Naive B cell (primary cell): ENCODE data around the gene FBXO48. TPM values are rescaled to one million over a fixed set of nuclear protein-coding genes. Genes with fewer than 3 reads are reported as not detected.
A peak's percentile ranks its signal among the peaks of the same experiment; 100 is the strongest.

Experiments used
- ATAC-seq, 2 donors: fragments of 150-1000 bp; cut with Tn5 transposase; 2 replicates each; pipeline ENCODE4 v1.10.0; 2021; ENCODE audit warnings: low read depth in 2 of 2, mild to moderate bottlenecking in 2 of 2, moderate library complexity in 2 of 2
- DNase-seq: peaks from one replicate; pipeline ENCODE4 v3.0.0; 2022
- H3K27ac Mint-ChIP-seq, 6 donors: one replicate each; pipeline ENCODE4 v1.8.0; 2020 to 2022; ENCODE audit warnings: mild to moderate bottlenecking in 6 of 6, mixed read lengths in 6 of 6, moderate library complexity in 5 of 6, inconsistent platforms in 2 of 6
- H3K27me3 Mint-ChIP-seq, 3 donors: one replicate each; pipeline ENCODE4 v1.8.0; 2021 to 2022; ENCODE audit warnings: mixed read lengths in 3 of 3, mild to moderate bottlenecking in 1 of 3
- H3K36me3 Mint-ChIP-seq, 2 donors: one replicate each; pipeline ENCODE4 v1.8.0; 2020 to 2022; ENCODE audit warnings: mixed read lengths in 2 of 2, inconsistent platforms in 1 of 2, mild to moderate bottlenecking in 1 of 2
- H3K4me1 Mint-ChIP-seq, 3 donors: one replicate each; pipeline ENCODE4 v1.8.0; 2020 to 2022; ENCODE audit warnings: mixed read lengths in 3 of 3, inconsistent platforms in 1 of 3, mild to moderate bottlenecking in 1 of 3, moderate library complexity in 1 of 3
- H3K4me3 Mint-ChIP-seq, 8 donors: one replicate each; pipeline ENCODE4 v1.8.0; 2020 to 2022; ENCODE audit warnings: mild to moderate bottlenecking in 8 of 8, mixed read lengths in 8 of 8, moderate library complexity in 8 of 8, inconsistent platforms in 2 of 8
- H3K9me3 Mint-ChIP-seq, 7 donors: one replicate each; pipeline ENCODE4 v1.8.0; 2020 to 2022; ENCODE audit warnings: mixed read lengths in 7 of 7, mild to moderate bottlenecking in 5 of 7, inconsistent platforms in 2 of 7, moderate library complexity in 1 of 7
- polyA plus RNA-seq, 6 donors: library from polyadenylated mRNA; unstranded; fragments of 300-500 nt; fragmentation: Illumina TruSeq; gene quantifications; one replicate each; pipeline ENCODE4 v1.2.3, GENCODE V29; 2021; ENCODE audit warnings: low read depth in 6 of 6

FBXO48 gene
- polyA plus RNA-seq, 6 donors from 2014 or later, result 0.19 to 0.58 (median 0.42) TPM

GRCh38 chr2:68441179-68441993 lies 25.7 kb downstream of the FBXO48 start:
- H3K27ac Mint-ChIP-seq, result peak overlapping the region; percentile 88 to 99 (median 96)
- peak; percentile 99 for ATAC-seq
- peak overlapping the region; percentile 6 to 84 (median 74) for H3K4me3 Mint-ChIP-seq
- peak; percentile 92 for DNase-seq
- no peaks in the 10 kb centered on the region for H3K9me3 Mint-ChIP-seq
- peaks cover 37 to 49% (median 39%) of the 10 kb centered on the region in 3 donors for H3K4me1 Mint-ChIP-seq
- H3K36me3 Mint-ChIP-seq, result no peaks in the 10 kb centered on the region
- H3K27me3 Mint-ChIP-seq, result no peaks in the 10 kb centered on the region

- H3K27me3 Mint-ChIP-seq, result no peaks in the 10 kb centered on the region
- peaks cover 48 to 66% (median 51%) of the 10 kb centered on the region in 3 donors for H3K4me1 Mint-ChIP-seq
- no peak for DNase-seq
- ATAC-seq, result no peak
- H3K27ac Mint-ChIP-seq, result peak overlapping the region in 4 of 6 donors; percentile 38 to 89 (median 81)
- H3K9me3 Mint-ChIP-seq, result peaks cover 0 to 2% (median 0%) of the 10 kb centered on the region in 7 donors
- H3K36me3 Mint-ChIP-seq, result no peaks in the 10 kb centered on the region
- peak overlapping the region in 3 of 8 donors; percentile 9 to 35 (median 11) for H3K4me3 Mint-ChIP-seq
Measured at GRCh38 chr2:68438455-68439303, 28.4 kb downstream of the FBXO48 start.

- no peaks in the 10 kb centered on the region for H3K27me3 Mint-ChIP-seq
- ATAC-seq, result no peak
- H3K4me1 Mint-ChIP-seq, result peaks cover 50 to 66% (median 50%) of the 10 kb centered on the region in 3 donors
- H3K9me3 Mint-ChIP-seq, result peaks cover 0 to 4% (median 0%) of the 10 kb centered on the region in 7 donors
- no peaks in the 10 kb centered on the region for H3K36me3 Mint-ChIP-seq
- peak overlapping the region in 3 of 6 donors; percentile 50 to 75 (median 63) for H3K27ac Mint-ChIP-seq
- DNase-seq, result no peak
- peak overlapping the region in 2 of 8 donors; percentile 40 to 53 for H3K4me3 Mint-ChIP-seq
Measured at GRCh38 chr2:68436270-68436669, 30.8 kb downstream of the FBXO48 start.

- Mint-ChIP-seq H3K4me3 (no peak overlapping the region), H3K27me3 (no peaks in the 10 kb centered on the region), H3K36me3 (no peaks in the 10 kb centered on the region), H3K27ac (peak overlapping the region in 1 of 6 donors; percentile 50), H3K9me3 (peaks cover 0 to 4% (median 0%) of the 10 kb centered on the region in 7 donors), H3K4me1 (peaks cover 43 to 60% (median 46%) of the 10 kb centered on the region in 3 donors)
- ATAC-seq (no peak), DNase-seq (no peak)
Measured at GRCh38 chr2:68435615-68436014, 31.5 kb downstream of the FBXO48 start.

GRCh38 chr2:68434981-68435380 lies 32.1 kb downstream of the FBXO48 start:
- no peak for DNase-seq
- H3K27me3 Mint-ChIP-seq, result no peaks in the 10 kb centered on the region
- H3K4me3 Mint-ChIP-seq, result no peak overlapping the region
- no peak for ATAC-seq
- no peak overlapping the region for H3K27ac Mint-ChIP-seq
- no peaks in the 10 kb centered on the region for H3K36me3 Mint-ChIP-seq
- H3K4me1 Mint-ChIP-seq, result peaks cover 37 to 55% (median 42%) of the 10 kb centered on the region in 3 donors
- H3K9me3 Mint-ChIP-seq, result peaks cover 0 to 4% (median 0%) of the 10 kb centered on the region in 7 donors

GRCh38 chr2:68432696-68433658 lies 34.1 kb downstream of the FBXO48 start:
- Mint-ChIP-seq H3K4me1 (peaks cover 23 to 56% (median 33%) of the 10 kb centered on the region in 3 donors), H3K27me3 (no peaks in the 10 kb centered on the region), H3K27ac (peak overlapping the region in 1 of 6 donors; percentile 59), H3K4me3 (peak overlapping the region in 1 of 8 donors; percentile 29), H3K9me3 (peaks cover 0 to 4% (median 0%) of the 10 kb centered on the region in 7 donors), H3K36me3 (no peaks in the 10 kb centered on the region)
- no peak for ATAC-seq
- DNase-seq, result no peak

- no peaks in the 10 kb centered on the region for H3K27me3 Mint-ChIP-seq
- ATAC-seq, result no peak
- peaks cover 0 to 4% (median 0%) of the 10 kb centered on the region in 7 donors for H3K9me3 Mint-ChIP-seq
- H3K4me1 Mint-ChIP-seq, result peaks cover 32 to 57% (median 34%) of the 10 kb centered on the region in 3 donors
- no peak for DNase-seq
- peak overlapping the region in 1 of 6 donors; percentile 15 for H3K27ac Mint-ChIP-seq
- H3K36me3 Mint-ChIP-seq, result no peaks in the 10 kb centered on the region
- H3K4me3 Mint-ChIP-seq, result no peak overlapping the region
Measured at GRCh38 chr2:68431316-68431972, 35.6 kb downstream of the FBXO48 start.

- Mint-ChIP-seq H3K27me3 (no peaks in the 10 kb centered on the region), H3K9me3 (peaks cover 0 to 4% (median 0%) of the 10 kb centered on the region in 7 donors), H3K4me3 (no peak overlapping the region), H3K27ac (peak overlapping the region in 1 of 6 donors; percentile 65), H3K36me3 (no peaks in the 10 kb centered on the region), H3K4me1 (peaks cover 20 to 40% (median 23%) of the 10 kb centered on the region in 3 donors)
- no peak for DNase-seq
- no peak for ATAC-seq
Measured at GRCh38 chr2:68429311-68429826, 37.7 kb downstream of the FBXO48 start.

GRCh38 chr2:68428746-68429145 lies 38.3 kb downstream of the FBXO48 start:
- Mint-ChIP-seq H3K4me3 (peak overlapping the region in 1 of 8 donors; percentile 29), H3K9me3 (peaks cover 0 to 4% (median 0%) of the 10 kb centered on the region in 7 donors), H3K27ac (no peak overlapping the region), H3K4me1 (peaks cover 20 to 40% (median 23%) of the 10 kb centered on the region in 3 donors), H3K27me3 (no peaks in the 10 kb centered on the region), H3K36me3 (no peaks in the 10 kb centered on the region)
- DNase-seq, result no peak
- no peak for ATAC-seq

- peak overlapping the region in 3 of 8 donors; percentile 9 to 36 (median 29) for H3K4me3 Mint-ChIP-seq
- H3K4me1 Mint-ChIP-seq, result peaks cover 20 to 40% (median 23%) of the 10 kb centered on the region in 3 donors
- ATAC-seq, result no peak
- H3K36me3 Mint-ChIP-seq, result no peaks in the 10 kb centered on the region
- H3K9me3 Mint-ChIP-seq, result peaks cover 0 to 4% (median 0%) of the 10 kb centered on the region in 7 donors
- peak overlapping the region in 3 of 6 donors; percentile 4 to 90 (median 63) for H3K27ac Mint-ChIP-seq
- DNase-seq, result no peak
- no peaks in the 10 kb centered on the region for H3K27me3 Mint-ChIP-seq
Measured at GRCh38 chr2:68428126-68428525, 39.0 kb downstream of the FBXO48 start.

- Mint-ChIP-seq H3K4me1 (peaks cover 18 to 41% (median 21%) of the 10 kb centered on the region in 3 donors), H3K4me3 (peak overlapping the region in 7 of 8 donors; percentile 22 to 84 (median 69)), H3K27ac (peak overlapping the region in 5 of 6 donors; percentile 9 to 93 (median 63)), H3K9me3 (no peaks in the 10 kb centered on the region), H3K36me3 (no peaks in the 10 kb centered on the region), H3K27me3 (no peaks in the 10 kb centered on the region)
- DNase-seq (no peak), ATAC-seq (peak; percentile 34 to 46)
Measured at GRCh38 chr2:68426848-68427579, 40.1 kb downstream of the FBXO48 start.
